COLO668 (cell line): Measurements from ENCODE around the gene ALX4.

Source experiments
- DNase-seq: peaks from one replicate; lab custom pipeline; 2025; ENCODE audit not compliant: unreplicated experiment; lab: John Stamatoyannopoulos, UW

Gene ALX4

GRCh38 chr11:44309478-44310205, at the start of gene ALX4:
Gene ALX4 (minus strand): TSS chr11:44310139. CDS start chr11:44310062, 77 bp downstream.
- DNase-seq: peak; percentile 79

GRCh38 chr11:44359162-44359561, 49.2 kb upstream of the ALX4 start:
- DNase-seq: no peak

DNA sequence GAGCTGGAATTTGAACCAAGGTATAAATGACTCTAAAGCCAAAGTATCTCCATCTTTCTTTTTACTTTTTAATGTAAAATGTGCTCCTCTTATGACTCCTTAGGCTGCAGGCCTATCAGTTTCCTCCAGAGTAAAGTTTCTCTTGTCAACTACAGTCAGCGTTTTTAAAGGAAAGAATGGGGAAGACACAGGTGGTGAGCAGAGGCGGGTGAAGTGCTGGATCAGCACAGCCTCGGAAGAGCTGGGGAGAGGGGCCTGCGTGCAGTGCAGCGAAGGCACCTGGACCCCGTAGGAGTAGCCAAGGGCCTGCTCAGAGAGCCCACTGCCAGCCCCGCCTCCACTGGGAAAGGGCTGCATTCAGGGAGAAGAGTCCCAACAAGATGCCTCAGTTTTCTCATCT, 48.8 kb upstream of the ALX4 start:
- DNase-seq: no peak

DNA sequence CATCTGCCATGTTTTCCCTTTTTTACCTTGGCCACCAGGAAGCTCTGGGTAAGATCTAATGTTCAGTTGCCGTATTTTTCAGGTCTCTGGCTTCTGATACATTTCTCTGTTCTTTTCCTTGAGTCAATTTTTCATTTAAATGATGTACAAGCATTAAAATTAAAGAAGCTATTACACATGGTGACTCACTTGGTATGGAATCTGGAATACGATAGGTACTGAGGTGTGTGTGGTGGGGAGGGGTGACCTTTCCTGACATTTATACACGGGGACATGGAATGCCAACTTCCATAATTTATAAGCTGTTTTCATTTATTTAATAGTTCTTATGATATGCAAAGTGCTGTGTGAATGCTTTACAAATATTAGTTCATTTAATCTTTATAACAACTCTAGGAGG, 47.8 kb upstream of the ALX4 start:
- DNase-seq: no peak

DNA sequence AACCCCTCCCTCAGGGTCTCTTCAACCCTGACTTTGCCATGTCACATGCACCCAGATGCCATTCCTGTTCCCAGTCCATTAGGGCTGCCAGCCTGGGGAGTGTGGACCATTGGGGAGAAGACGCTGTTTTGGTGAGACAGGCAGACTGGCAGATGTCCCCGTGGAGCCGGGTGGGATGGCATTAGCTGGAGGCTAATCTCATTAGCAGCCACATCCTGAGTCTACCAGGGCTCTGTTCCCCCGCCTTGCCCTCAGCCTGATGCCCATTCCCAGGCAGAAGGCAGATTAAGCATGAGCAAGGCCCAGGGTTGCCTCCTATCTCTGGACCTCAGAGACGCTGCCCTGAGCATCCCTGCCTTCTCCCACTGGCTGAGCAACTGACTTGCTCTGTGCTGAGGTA, 46.4 kb upstream of the ALX4 start:
- no peak for DNase-seq

GRCh38 chr11:44351898-44352498, 42.1 kb upstream of the ALX4 start:
- DNase-seq: no peak

DNA sequence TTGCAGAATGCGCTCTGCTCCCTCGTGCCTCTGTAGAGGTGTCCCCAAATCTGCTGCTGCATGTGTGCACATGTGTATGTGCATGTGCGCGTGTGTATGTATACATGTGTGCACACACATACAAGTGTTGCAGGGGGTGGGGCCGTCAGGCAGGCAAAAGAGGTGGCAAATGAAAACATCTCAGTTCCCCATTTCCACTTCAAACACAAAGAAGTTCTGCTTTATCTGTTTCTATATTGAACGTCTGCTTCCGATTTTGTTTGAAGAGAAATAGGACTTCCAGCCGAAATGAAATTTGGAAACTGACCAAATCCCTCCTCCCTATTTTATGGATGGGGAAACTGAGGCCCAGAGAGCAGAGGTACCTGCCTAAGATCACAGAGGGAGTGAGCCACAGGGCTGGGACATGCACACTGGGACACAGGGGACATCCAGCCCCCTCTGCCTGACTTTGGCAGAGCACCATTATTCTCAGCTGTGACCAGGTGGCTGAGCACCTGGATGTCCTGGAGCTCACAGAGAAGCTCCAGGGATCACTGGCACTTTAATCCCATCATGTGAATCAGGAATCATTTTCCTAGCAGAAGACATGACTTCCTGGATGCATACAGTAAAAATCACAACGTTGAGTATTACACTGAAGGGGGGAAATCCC, 41.2 kb upstream of the ALX4 start:
- no peak for DNase-seq

DNA sequence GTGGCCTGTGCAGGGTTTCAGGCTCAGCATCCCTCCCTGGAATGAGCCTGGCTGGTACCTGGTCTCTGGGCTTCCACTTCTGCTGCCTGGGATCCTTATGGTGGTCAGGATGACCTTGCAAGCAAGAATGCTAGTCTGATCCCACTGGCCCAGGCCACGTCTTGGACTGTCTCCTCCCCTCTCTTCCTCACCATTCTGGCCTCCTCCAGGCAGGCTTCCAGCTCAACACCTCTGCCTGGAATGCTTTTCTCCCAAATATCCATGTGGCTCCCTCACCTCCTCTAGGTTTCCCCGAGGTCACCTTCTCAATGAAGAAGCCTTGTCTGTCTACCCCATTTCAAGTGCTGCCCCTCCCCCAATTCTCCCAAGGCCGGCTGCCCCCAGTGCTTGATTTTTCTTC, 39.4 kb upstream of the ALX4 start:
- no peak for DNase-seq

DNA sequence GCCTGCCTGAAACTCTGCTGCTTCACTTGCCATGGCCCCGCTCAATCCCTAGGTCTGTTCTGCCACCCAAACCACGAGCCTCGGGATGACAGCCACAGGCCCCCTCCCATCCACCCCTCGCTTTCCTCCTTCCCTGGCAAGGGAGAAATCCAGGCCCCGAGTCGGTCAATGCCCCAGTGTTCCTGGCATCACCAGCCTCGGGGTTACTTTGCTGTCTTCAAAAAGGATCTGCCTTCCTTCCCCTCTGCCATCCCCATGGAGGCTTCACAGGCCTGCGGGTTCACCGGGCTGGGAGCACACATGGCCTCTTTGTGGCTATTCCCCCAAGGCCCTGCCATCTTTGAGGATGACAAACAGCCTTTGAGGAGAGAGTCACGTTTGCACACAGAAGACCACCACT, 38.8 kb upstream of the ALX4 start:
- DNase-seq: no peak

DNA sequence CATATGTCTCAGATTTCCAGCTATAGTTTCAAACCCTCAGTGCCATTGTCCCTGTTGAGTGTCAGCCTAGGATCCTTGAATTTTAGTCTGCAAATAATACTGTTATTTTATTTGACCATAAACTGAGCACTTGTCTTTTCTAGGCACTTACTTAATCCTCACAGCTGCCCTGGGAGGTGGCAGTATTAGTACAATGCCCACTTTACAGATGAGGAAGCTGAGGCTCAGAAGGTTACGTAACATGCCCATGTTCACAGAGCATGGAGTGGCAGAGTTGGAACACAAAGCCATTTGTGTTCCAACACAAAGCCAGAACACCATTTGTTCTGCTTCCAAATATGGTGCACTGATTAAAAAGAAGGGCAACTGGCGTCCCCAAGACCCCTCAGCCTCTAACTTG, 38.2 kb upstream of the ALX4 start:
- no peak for DNase-seq

DNA sequence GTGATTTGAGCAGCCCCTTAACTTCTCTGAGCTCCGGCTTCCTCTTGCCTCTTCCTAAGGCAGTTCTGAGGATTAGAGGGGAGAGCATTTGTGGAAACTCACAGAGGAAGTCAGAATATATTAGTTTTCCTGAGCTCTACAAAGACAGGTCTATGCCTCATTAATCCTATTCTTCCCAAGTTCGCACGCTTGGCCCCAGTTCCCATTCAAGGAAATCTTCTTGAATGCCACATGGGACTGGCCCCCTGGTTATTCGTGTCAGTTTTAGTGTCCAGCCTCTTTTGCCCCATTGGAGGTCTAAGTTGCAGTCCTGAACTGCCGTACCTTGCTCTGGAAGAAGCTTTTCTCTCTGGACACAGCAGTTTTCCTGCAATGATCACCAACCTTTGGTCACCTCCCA, 37.6 kb upstream of the ALX4 start:
- DNase-seq: no peak

DNA sequence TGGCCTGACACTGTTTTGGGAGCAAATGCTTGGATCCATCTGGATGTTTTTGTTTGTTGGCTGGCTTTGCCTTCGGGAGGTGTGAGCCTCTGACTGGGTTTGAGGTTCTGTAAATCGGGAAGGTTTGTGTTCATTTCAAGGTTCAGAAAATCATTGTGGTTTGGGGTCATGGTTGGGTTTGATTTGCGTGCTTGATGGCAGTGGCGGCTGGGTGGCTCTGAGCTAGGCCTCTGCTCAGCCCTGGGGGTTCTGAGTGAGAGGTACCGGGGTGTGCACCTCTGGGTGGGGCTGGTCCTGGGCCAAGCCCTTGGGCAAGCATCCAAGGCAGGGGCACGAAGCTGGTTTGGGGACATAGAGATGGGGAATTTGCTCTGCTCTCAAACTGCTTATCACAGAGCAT, 37.0 kb upstream of the ALX4 start:
- no peak for DNase-seq

DNA sequence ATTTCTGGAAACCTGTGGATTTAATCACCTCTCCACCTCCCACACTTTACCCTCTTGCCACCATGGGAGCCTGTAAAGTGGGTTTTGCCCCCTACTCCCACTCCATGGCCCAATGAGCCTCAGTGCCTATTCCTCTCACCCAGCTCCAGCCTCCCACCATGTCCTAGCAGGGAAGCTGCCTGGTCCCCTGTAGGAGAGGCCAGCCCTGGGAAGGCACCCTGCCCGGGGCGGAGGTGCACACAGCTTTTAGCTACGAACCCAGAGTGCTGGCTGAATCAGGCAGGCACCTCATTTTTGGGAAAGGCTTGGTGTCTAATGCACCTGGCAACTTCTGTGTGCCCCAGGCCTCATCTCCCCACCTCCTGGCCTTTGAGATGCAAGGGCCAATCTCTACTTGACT, 35.8 kb upstream of the ALX4 start:
- DNase-seq: no peak

GRCh38 chr11:44344921-44345320, 35.0 kb upstream of the ALX4 start:
- DNase-seq: no peak

- DNase-seq: no peak
Measured at GRCh38 chr11:44344423-44344820, 34.5 kb upstream of the ALX4 start.

DNA sequence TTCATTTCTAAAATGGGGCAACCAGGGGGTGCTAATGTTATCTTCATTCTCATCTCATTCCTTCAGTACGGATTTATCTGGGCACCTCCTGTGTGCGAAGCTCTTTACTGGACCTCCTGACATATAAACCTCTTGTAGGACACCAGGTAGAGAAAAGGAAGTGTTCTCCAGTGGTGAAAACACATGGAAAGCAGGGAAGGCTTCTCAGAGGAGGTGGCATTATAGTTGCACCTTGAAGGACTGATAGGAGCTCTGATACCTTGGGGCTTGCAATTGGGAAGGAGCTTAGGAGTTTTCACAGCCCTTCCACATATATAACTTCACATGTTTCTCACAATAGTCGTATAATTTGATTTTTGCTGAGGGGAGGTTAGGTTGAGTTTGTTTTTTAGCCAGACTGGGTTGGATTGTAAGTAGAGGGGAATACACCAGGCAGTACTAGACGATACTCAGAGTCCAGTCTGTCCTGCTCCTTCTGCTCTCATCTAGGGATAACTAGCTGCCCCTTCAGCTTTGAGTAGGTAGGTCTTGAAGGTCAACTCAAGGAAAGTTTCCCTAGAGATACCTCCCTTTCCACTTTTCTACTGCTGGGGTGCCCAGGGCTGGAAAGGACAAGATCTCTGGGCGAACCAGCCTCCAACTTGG, 34.0 kb upstream of the ALX4 start:
- DNase-seq: no peak

DNA sequence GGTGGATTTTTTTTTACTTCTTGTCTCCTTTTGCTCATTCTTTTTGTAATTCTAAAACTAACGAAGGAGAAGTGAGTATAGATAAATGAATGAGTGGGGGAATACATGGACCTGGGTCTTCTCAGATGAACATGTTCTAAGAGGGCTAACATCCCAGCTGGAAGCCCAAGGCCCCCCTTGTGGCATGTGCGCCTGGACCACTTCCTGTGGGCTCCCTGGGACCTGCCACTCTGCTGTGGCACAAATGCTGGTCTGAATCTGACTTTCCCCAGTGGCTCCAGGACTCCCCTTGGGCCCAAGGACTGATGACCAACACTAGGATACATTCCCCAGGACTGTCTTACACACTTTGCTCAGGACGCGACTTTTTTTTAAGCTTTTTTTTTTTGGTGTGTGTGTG, 32.7 kb upstream of the ALX4 start:
- no peak for DNase-seq

DNA sequence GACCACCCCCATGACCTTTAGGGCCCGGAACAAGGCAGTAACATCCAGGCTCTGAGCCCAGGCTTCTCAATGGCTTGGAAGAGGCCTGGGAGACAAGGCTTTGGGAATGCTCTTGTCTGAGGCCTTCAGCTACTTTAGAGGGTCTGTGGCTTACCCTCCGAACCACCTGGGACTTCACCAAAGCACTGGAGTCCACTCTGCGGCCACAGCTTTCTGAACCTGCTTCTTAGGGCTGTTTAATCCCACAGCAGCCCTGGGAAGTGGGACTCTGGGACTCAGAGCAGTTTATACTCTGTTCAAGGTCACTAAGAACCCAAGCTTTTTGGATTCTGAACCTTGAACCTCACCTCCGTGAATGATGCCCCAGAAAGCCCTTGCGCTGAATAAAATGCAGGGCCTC, 30.7 kb upstream of the ALX4 start:
- DNase-seq: no peak

DNA sequence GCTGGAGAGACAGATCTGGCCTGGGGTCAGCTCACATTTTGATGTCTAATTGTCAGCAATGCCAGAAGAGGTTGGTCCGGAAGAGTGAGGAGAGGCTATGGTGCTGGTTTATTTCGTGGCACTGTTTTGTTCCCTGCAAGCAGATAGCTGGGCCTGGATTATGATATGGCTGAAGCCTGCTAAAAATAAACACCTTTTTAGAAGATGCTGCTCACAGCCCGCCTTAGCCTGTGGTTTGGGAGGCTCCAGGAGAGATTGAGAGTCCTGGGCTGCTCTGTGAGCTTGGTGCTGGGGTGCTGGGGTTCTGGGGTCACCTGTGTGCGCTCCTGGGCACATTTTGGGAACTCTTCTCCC, 29.6 kb upstream of the ALX4 start:
- DNase-seq: no peak

GRCh38 chr11:44338698-44339529, 29.0 kb upstream of the ALX4 start:
- no peak for DNase-seq

DNA sequence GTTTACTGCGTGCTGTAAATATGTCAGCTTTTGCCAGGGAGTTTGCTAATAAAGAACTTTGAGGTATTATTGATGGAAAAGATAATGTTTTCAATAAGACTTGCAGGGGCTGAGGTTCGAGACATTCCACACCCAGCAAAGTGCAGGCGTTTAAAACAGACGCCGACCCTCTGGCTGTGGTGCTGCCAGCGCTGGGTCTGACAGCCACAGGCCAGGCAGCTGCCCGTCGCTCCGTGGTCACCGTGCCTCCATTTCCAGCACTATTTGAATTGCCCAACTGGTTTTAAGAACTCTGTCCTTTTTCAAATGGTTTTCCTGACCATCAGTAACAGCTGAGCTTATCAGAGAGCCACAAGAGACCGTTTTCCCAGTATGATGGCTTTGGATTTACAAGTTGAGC, 28.1 kb upstream of the ALX4 start:
- DNase-seq: no peak
